ENCODE measurements around the gene CNNM3.

CNNM3 gene

DNA sequence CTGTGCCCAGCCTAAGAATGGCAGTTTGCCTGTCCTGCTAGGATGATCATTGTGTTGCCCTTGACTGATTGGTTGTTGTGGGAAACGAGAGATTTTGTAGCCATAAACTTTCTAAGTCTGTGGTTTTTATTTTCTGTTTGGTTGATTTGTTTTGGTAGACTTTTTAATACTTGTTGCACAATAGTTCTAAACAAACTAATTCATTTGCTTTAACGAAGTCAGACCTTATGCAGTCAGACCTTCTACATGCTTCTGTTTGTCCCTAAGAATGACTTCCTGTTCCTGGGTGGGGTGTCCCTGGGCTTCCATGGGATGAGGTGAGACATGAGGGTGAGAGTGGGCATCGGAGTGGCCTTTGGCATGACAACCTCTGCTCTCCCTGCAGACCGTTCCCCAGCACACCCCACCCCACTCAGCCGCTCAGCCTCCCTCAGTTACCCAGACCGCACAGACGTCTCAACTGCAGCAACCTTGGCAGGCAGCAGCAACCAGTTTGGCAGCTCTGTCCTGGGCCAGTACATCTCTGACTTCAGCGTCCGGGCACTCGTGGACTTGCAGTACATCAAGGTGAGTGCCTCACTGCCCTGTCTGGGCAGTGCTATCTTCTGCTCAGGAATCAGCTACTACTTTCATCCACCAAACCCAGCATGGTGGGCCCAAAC lies 7.8 kb upstream of the CNNM3 start:
- H3K27ac Mint-ChIP-seq = no peak overlapping the region
- H3K27me3 Mint-ChIP-seq (ENCODE audit: low read depth, poor library complexity) = peaks cover 8% of the 10 kb centered on the region
- no peak overlapping the region for H3K4me3 Mint-ChIP-seq
- DNase-seq = no peak
- no peak for TF ChIP-seq CTCF (IDR thresholded peaks at IDR 0.05)
- no peaks in the 10 kb centered on the region for H3K4me1 Mint-ChIP-seq
- H3K36me3 Mint-ChIP-seq (ENCODE audit: low read depth) = peaks cover 15% of the 10 kb centered on the region
- peaks cover 6% of the 10 kb centered on the region for H3K9me3 Mint-ChIP-seq

GRCh38 chr2:96809216-96809882 lies 6.7 kb upstream of the CNNM3 start:
- H3K4me3 Mint-ChIP-seq = no peak overlapping the region
- H3K27ac Mint-ChIP-seq = no peak overlapping the region
- peaks cover 8% of the 10 kb centered on the region for H3K27me3 Mint-ChIP-seq (ENCODE audit: low read depth, poor library complexity)
- peaks cover 6% of the 10 kb centered on the region for H3K9me3 Mint-ChIP-seq
- H3K36me3 Mint-ChIP-seq (ENCODE audit: low read depth) = peaks cover 15% of the 10 kb centered on the region
- no peak for TF ChIP-seq CTCF (IDR thresholded peaks at IDR 0.05)
- H3K4me1 Mint-ChIP-seq = no peaks in the 10 kb centered on the region
- DNase-seq = no peak

DNA sequence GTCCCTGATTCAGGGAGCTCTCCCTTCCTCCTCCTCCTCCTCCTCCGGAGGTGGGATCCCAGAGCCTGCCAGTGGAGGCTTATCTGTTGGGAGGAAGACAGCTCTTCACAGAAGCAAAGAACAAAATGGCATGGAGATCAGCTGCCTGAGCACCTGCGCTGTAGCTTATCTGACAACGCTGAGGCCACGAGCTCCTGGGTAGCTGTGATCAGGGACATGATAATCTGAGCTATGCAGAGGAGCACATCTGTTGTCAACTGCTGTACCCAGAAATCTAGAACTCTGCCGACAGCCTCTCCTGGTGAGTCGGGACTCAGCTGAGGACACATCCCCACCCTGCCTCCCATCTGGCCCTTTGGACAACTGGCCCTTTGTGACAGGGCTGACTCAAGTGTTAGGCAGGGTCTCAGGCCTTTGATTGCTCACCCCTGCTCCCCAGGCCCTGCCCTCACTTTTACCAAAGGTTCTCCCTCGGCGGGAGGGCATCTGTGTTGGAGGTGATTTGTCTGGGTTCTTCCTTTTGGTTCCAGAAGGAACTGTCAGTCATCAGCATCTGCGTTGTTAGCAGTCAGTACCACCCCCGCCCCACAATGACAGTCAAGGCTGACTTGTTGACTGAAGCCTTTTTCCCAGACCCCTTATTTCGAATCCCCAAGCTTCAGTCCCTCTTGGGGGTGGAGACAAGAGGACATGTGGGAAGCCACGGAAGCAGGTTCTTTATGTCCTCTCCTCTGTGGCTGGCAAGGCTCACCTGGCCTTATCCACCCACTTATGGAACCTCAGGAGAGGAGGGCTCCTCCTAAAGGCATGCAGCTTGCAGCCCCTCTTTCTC lies 5.9 kb upstream of the CNNM3 start:
- Mint-ChIP-seq H3K9me3 (peaks cover 6% of the 10 kb centered on the region), H3K27me3 (ENCODE audit: low read depth, poor library complexity) (peaks cover 11% of the 10 kb centered on the region), H3K27ac (no peak overlapping the region), H3K36me3 (ENCODE audit: low read depth) (peaks cover 15% of the 10 kb centered on the region), H3K4me1 (peaks cover 4% of the 10 kb centered on the region), H3K4me3 (no peak overlapping the region)
- no peak for DNase-seq
- TF ChIP-seq CTCF (IDR thresholded peaks at IDR 0.05) = no peak

DNA sequence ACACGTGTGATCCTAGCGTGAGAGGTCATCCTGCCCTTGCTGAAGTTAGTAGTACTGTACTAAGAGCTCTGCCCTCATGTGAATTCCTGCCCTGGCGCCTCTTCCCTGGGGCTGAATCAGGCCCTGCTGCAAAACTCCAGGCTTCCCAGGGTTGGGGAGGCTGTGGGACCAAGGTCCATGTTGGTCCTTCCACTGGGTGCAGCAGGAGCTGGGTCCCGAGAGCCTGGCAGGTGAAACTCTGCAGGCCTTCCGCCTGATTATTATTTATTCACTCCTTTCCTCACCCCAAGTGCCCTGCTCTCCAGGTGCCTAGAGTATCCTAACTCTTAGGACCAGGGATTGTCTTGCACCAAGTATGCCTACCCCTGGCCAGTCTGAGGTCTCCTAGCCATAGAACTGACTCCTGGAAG lies 5.3 kb upstream of the CNNM3 start:
- Mint-ChIP-seq H3K36me3 (ENCODE audit: low read depth) (peaks cover 15% of the 10 kb centered on the region), H3K4me1 (peaks cover 9% of the 10 kb centered on the region), H3K27ac (no peak overlapping the region), H3K27me3 (ENCODE audit: low read depth, poor library complexity) (peaks cover 14% of the 10 kb centered on the region), H3K4me3 (no peak overlapping the region), H3K9me3 (peaks cover 6% of the 10 kb centered on the region)
- TF ChIP-seq CTCF (IDR thresholded peaks at IDR 0.05) = no peak
- no peak for DNase-seq

- H3K36me3 Mint-ChIP-seq (ENCODE audit: low read depth) = peaks cover 6% of the 10 kb centered on the region
- no peak for TF ChIP-seq CTCF (IDR thresholded peaks at IDR 0.05)
- no peak overlapping the region for H3K27ac Mint-ChIP-seq
- H3K4me3 Mint-ChIP-seq = no peak overlapping the region
- H3K27me3 Mint-ChIP-seq (ENCODE audit: low read depth, poor library complexity) = peaks cover 9% of the 10 kb centered on the region
- no peaks in the 10 kb centered on the region for H3K9me3 Mint-ChIP-seq
- DNase-seq = no peak
- H3K4me1 Mint-ChIP-seq = peaks cover 9% of the 10 kb centered on the region
Measured at GRCh38 chr2:96811917-96812316, 4.2 kb upstream of the CNNM3 start.

All from nephron progenitor cell (in vitro differentiated cells).